Thoracic aorta (tissue), 2 donors: ENCODE measurements around the gene TRAK1. TPM values are rescaled to one million over a fixed set of nuclear protein-coding genes. Genes with fewer than 3 reads are reported as not detected.

Experiments used
- ATAC-seq: fragments of 150-250 bp; one replicate; pipeline ENCODE4 v1.8.0; 2017; ENCODE audit warnings: low read depth; ENCODE audit not compliant: insufficient number of reproducible peaks, low FRiP score
- DNase-seq: peaks from one replicate; pipeline ENCODE4 v3.0.0-alpha.2; 2020; ENCODE audit warnings: low spot score
- H3K27ac ChIP-seq, 2 donors: fragments of 200-600 bp; sonication (generic); 1 replicate in 1 of 2; 2 replicates in 1 of 2; pipeline ENCODE4 v1.5.1; 2016; ENCODE audit warnings: mild to moderate bottlenecking in 2 of 2, moderate library complexity in 2 of 2
- H3K27me3 ChIP-seq: fragments of 200-600 bp; sonication (generic); replicated peaks from 2 replicates; pipeline ENCODE4 v1.6.0; 2016; ENCODE audit warnings: mild to moderate bottlenecking; ENCODE audit not compliant: insufficient read depth
- H3K36me3 ChIP-seq: fragments of 200-600 bp; sonication (generic); one replicate; pipeline ENCODE4 v1.5.1; 2016
- H3K4me1 ChIP-seq, 2 donors: fragments of 200-600 bp; sonication (generic); 1 replicate in 1 of 2; 2 replicates in 1 of 2; pipeline versions ENCODE4 v1.5.1 to v1.6.0; 2016; ENCODE audit warnings: low read depth in 2 of 2, mild to moderate bottlenecking in 1 of 2; ENCODE audit not compliant: control insufficient read depth in 1 of 2
- H3K4me3 ChIP-seq: fragments of 200-600 bp; sonication (generic); 2 replicates; pipeline ENCODE4 v1.5.1; 2016; ENCODE audit warnings: mild to moderate bottlenecking
- H3K9me3 ChIP-seq: fragments of 200-600 bp; sonication (generic); 2 replicates; pipeline ENCODE4 v1.5.1; 2016
- total RNA-seq, 2 donors: library from RNA; depleted of rRNA; stranded (reverse); fragments of >200 nt; gene quantifications; one replicate each; pipeline versions ENCODE4 v1.1.0 to v1.2.3, GENCODE V29; 2016
- TF ChIP-seq, protein P1 (sequence below): fragments of 200-600 bp; sonication (generic); IDR thresholded peaks from one replicate; pipeline ENCODE4 v1.5.1; 2019; ENCODE audit warnings: antibody characterized with exemption

Gene TRAK1
- total RNA-seq, 2 donors from 2014 or later = 35.1 to 36.0 TPM

DNA sequence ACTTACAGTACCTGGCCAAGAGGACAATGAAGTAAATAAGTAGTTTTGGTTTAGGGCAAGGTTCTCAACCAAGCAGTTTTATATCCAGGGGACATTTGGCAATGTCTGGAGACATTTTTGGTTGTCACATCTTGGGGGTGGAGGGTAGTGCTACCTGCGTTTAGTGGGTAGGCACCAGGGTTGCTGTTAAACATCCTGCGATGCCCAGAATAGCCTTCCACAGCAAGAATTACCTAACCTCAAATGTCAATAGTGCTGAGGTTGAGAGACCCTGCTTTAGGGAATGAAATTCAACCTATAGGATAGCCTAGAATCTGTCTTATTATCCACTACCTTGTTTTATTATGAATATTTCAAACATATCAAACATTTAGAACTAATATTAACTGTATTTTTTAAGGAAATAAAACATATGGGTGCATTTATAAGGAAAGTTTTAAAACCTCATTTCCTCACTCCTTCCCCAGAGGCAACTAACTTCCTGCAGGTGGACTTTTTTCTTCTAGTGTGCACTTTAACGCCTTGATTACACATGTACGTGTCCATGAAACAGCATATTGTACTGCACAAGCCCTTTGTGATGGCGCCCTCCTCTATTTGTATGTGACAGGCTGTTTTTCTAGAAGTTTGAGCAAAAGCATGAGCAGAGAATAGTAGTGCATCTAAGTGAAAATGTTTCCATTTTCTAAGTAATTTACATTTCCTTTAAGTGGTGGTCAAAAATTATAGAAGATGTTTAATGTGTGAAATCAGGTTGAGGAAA, 57.1 kb downstream of the TRAK1 start:
- H3K4me1 ChIP-seq = peaks cover 0 to 7% of the 10 kb centered on the region in 2 donors
- no peaks in the 10 kb centered on the region for H3K27me3 ChIP-seq
- no peaks in the 10 kb centered on the region for H3K9me3 ChIP-seq
- DNase-seq (no peak), ATAC-seq (no peak)
- H3K36me3 ChIP-seq = no peaks in the 10 kb centered on the region
- H3K27ac ChIP-seq = no peak overlapping the region
- H3K4me3 ChIP-seq = no peak overlapping the region
- TF ChIP-seq, protein P1, sequence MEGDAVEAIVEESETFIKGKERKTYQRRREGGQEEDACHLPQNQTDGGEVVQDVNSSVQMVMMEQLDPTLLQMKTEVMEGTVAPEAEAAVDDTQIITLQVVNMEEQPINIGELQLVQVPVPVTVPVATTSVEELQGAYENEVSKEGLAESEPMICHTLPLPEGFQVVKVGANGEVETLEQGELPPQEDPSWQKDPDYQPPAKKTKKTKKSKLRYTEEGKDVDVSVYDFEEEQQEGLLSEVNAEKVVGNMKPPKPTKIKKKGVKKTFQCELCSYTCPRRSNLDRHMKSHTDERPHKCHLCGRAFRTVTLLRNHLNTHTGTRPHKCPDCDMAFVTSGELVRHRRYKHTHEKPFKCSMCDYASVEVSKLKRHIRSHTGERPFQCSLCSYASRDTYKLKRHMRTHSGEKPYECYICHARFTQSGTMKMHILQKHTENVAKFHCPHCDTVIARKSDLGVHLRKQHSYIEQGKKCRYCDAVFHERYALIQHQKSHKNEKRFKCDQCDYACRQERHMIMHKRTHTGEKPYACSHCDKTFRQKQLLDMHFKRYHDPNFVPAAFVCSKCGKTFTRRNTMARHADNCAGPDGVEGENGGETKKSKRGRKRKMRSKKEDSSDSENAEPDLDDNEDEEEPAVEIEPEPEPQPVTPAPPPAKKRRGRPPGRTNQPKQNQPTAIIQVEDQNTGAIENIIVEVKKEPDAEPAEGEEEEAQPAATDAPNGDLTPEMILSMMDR = no peak

DNA sequence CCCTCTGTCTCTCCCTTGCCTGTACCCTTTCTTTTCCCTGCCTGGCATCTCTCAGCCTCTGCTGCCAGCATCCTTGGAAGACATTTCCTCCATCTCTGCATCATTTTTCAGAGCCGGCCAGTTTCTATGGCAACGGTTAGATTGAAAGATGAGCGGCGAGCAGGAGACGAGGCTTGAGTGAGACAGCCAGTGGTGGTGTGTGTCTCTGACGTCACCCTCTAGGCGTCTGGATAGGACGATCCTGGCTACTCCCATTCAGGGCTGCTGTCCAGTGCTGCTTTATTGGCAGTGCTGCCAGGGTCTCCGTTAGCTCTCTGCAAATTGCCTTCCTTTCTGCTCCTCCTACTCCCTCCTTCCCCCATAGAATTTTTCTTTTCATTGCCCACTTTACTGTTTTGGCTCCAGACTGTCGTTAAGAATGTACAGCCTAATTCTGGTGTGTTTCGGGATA, 57.9 kb downstream of the TRAK1 start:
- peak; percentile 13 for DNase-seq

DNA sequence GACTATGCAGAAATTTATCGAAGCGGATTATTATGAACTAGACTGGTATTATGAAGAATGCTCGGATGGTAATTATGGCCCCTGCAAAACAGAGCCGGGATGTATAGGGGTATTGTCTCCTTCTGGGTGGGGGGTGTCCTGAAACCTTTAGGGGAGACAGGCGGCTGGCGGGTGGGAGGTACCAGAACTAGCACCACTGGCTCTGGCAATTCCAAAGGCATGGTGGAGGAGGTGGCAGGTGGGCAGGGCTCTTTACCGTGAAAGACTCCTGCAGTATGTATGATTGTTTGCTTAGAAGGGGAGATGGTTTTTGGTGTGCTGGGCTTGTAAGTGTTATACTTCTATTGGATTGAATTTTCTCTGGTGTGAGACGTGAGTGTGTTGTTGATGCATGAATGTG, 58.4 kb downstream of the TRAK1 start:
- Histone ChIP-seq H3K36me3 (no peaks in the 10 kb centered on the region), H3K27me3 (no peaks in the 10 kb centered on the region), H3K27ac (no peak overlapping the region), H3K9me3 (no peaks in the 10 kb centered on the region), H3K4me1 (peaks cover 0 to 7% of the 10 kb centered on the region in 2 donors), H3K4me3 (no peak overlapping the region)
- TF ChIP-seq, protein P1 = no peak
- ATAC-seq (no peak), DNase-seq (no peak)

More for the DNA sequence above, 57.9 kb downstream of the TRAK1 start:
- Histone ChIP-seq H3K27me3 (no peaks in the 10 kb centered on the region), H3K4me3 (peak overlapping the region; percentile 15), H3K27ac (no peak overlapping the region), H3K36me3 (no peaks in the 10 kb centered on the region), H3K9me3 (no peaks in the 10 kb centered on the region), H3K4me1 (peaks cover 0 to 7% of the 10 kb centered on the region in 2 donors)
- TF ChIP-seq, protein P1 = no peak
- no peak for ATAC-seq

DNA sequence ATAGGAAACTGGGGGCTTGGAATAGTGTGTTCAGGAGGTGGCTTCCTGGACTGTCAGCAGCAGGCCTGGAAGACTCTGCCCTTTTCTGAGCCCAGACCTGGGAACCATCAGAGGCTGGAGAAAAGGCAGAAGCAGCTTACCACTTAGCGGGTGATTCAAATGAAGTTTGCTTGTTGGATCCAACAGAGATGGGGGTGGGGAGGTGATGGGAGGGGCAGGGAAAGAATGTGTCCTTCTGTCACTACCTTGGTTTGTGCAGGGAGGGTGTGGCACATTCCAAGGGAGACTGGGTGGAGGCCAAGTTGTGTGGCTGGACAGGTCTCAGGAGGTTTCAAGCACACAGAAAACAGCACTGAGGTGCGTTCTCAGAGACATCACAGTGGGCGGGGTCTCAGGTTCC, 58.8 kb downstream of the TRAK1 start:
- DNase-seq = no peak
- H3K36me3 ChIP-seq = no peaks in the 10 kb centered on the region
- H3K9me3 ChIP-seq = no peaks in the 10 kb centered on the region
- TF ChIP-seq, protein P1 = no peak
- H3K4me3 ChIP-seq = no peak overlapping the region
- H3K4me1 ChIP-seq = peaks cover 0 to 7% of the 10 kb centered on the region in 2 donors
- H3K27ac ChIP-seq = no peak overlapping the region
- ATAC-seq = no peak
- no peaks in the 10 kb centered on the region for H3K27me3 ChIP-seq

DNA sequence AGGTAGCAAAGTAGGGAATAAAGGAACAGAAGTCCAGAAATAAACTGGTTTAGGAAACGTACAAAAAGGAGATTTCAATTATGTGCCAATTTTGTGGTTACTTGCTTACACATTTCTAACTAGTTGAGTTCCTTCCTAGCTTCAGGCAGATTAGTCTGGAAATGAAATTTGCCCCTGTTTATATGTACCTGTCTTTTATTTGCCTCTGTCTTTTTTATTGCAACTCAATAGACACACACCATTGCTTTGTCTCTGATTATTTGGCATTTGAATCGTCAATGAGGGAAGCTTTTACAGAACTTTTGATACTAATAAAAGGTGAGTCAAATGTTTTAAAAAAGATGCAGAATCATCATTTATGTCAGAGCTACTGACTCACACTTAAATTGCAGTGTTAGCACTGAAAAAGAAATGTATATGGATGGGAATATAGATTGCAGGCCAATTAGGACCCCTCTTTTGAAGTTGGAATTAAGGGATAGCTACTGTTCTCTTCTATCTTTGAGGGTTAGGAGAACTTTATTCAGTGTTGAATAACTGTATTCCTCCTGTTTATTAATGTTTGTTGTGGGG, 60.5 kb downstream of the TRAK1 start:
- Histone ChIP-seq H3K9me3 (no peaks in the 10 kb centered on the region), H3K27ac (no peak overlapping the region), H3K4me3 (no peak overlapping the region), H3K36me3 (no peaks in the 10 kb centered on the region), H3K27me3 (no peaks in the 10 kb centered on the region), H3K4me1 (peaks cover 0 to 7% of the 10 kb centered on the region in 2 donors)
- DNase-seq = no peak
- TF ChIP-seq, protein P1 = no peak
- ATAC-seq = no peak
